CD8-positive, alpha-beta memory T cell (primary cell): ENCODE data around the gene LIPH. TPM values are rescaled to one million over a fixed set of nuclear protein-coding genes. Genes with fewer than 3 reads are reported as not detected.

ENCODE experiments used
- CTCF ChIA-PET: fragments of 350-600 bp; sonication (Branson Sonifier 250); formaldehyde crosslinking; loops from one replicate; lab custom pipeline; 2021; ENCODE audit warnings: antibody characterized with exemption; lab: Charles Lee
- POLR2A ChIA-PET: fragments of 350-600 bp; sonication (Branson Sonifier 250); formaldehyde crosslinking; loops from one replicate; lab custom pipeline; 2021; ENCODE audit warnings: antibody characterized with exemption; lab: Charles Lee
- DNase-seq, 5 donors: peaks; one replicate each; pipeline versions ENCODE4 v3.0.0 to v3.0.0-alpha.2; 2020 to 2022; ENCODE audit warnings: mixed read lengths in 1 of 5
- H3K27ac ChIP-seq: one replicate; pipeline ENCODE4 v1.7.0; 2013; ENCODE audit warnings: low read depth, mild to moderate bottlenecking, low read length, moderate library complexity
- H3K27me3 ChIP-seq: 2 replicates; pipeline ENCODE4 v1.7.0; 2013; ENCODE audit warnings: low read length, mild to moderate bottlenecking; ENCODE audit not compliant: insufficient read depth, poor library complexity, severe bottlenecking
- H3K36me3 ChIP-seq: 2 replicates; pipeline ENCODE4 v1.7.0; 2013; ENCODE audit warnings: mild to moderate bottlenecking, low read length, moderate library complexity; ENCODE audit not compliant: insufficient read depth
- H3K4me1 ChIP-seq: 2 replicates; pipeline ENCODE4 v1.7.0; 2013; ENCODE audit warnings: mild to moderate bottlenecking, low read length, moderate library complexity; ENCODE audit not compliant: insufficient read depth
- H3K4me3 ChIP-seq: 2 replicates; pipeline ENCODE4 v1.7.0; 2013; ENCODE audit warnings: mild to moderate bottlenecking, low read length
- H3K9me3 ChIP-seq: 2 replicates; pipeline ENCODE4 v1.7.0; 2013; ENCODE audit warnings: mild to moderate bottlenecking, low read length
- H3K27ac Mint-ChIP-seq, 8 donors: one replicate each; pipeline ENCODE4 v1.8.0; 2020 to 2021; ENCODE audit warnings: mixed read lengths in 8 of 8, mild to moderate bottlenecking in 6 of 8, inconsistent platforms in 3 of 8, moderate library complexity in 3 of 8
- H3K27me3 Mint-ChIP-seq, 2 donors: one replicate each; pipeline ENCODE4 v1.8.0; 2020 to 2021; ENCODE audit warnings: mixed read lengths in 2 of 2, mild to moderate bottlenecking in 1 of 2, moderate library complexity in 1 of 2
- H3K36me3 Mint-ChIP-seq, 3 donors: one replicate each; pipeline ENCODE4 v1.8.0; 2020 to 2021; ENCODE audit warnings: mixed read lengths in 3 of 3, inconsistent platforms in 1 of 3, mild to moderate bottlenecking in 1 of 3
- H3K4me1 Mint-ChIP-seq, 3 donors: one replicate each; pipeline ENCODE4 v1.8.0; 2020 to 2021; ENCODE audit warnings: mixed read lengths in 3 of 3, inconsistent platforms in 1 of 3, mild to moderate bottlenecking in 1 of 3
- H3K4me3 Mint-ChIP-seq, 7 donors: one replicate each; pipeline ENCODE4 v1.8.0; 2020 to 2021; ENCODE audit warnings: mixed read lengths in 7 of 7, mild to moderate bottlenecking in 6 of 7, moderate library complexity in 4 of 7, inconsistent platforms in 2 of 7
- H3K9me3 Mint-ChIP-seq, 5 donors: one replicate each; pipeline ENCODE4 v1.8.0; 2020 to 2022; ENCODE audit warnings: mixed read lengths in 5 of 5, mild to moderate bottlenecking in 3 of 5, moderate library complexity in 2 of 5, inconsistent platforms in 1 of 5
- polyA plus RNA-seq: library from polyadenylated mRNA; unstranded; fragments of 300-500 nt; fragmentation: Illumina TruSeq; gene quantifications from one replicate; pipeline ENCODE4 v1.2.3, GENCODE V29; 2021
- total RNA-seq, 2 experiments: library from RNA; stranded (reverse); gene quantifications; one replicate each; pipeline ENCODE4 v1.2.3, GENCODE V29; 2021

Gene LIPH
- total and polyA plus RNA-seq, 3 experiments from 2014 or later = not detected

- no peaks in the 10 kb centered on the region for H3K9me3 ChIP-seq
- Mint-ChIP-seq H3K27ac (no peak overlapping the region), H3K36me3 (peaks cover 0 to 10% (median 7%) of the 10 kb centered on the region in 3 donors), H3K4me3 (no peak overlapping the region), H3K4me1 (no peaks in the 10 kb centered on the region), H3K9me3 (no peaks in the 10 kb centered on the region), H3K27me3 (peaks cover 4% of the 10 kb centered on the region in 2 donors)
- ChIA-PET CTCF (no interaction called here), POLR2A (interaction anchor here (0.5 kb wide), 1 partner anchor 741 kb away, joined by 3 read pairs; no protein-coding TSS in a partner anchor)
- H3K27ac ChIP-seq = no peak overlapping the region
- H3K36me3 ChIP-seq = no peaks in the 10 kb centered on the region
- H3K4me1 ChIP-seq = no peaks in the 10 kb centered on the region
- no peak for DNase-seq
- no peak overlapping the region for H3K4me3 ChIP-seq
- no peaks in the 10 kb centered on the region for H3K27me3 ChIP-seq
Measured at GRCh38 chr3:185465471-185465870, 86.9 kb downstream of the LIPH start.

GRCh38 chr3:185460719-185461350, 91.6 kb downstream of the LIPH start:
- no peaks in the 10 kb centered on the region for H3K36me3 ChIP-seq
- H3K27ac ChIP-seq = no peak overlapping the region
- DNase-seq = no peak
- H3K4me3 ChIP-seq = no peak overlapping the region
- ChIA-PET CTCF (interaction anchor here (0.6 to 1.5 kb wide), 3 partner anchors 15 to 153 kb away, joined by 3 read pairs; no protein-coding TSS in a partner anchor), POLR2A (no interaction called here)
- H3K9me3 ChIP-seq = no peaks in the 10 kb centered on the region
- H3K9me3 Mint-ChIP-seq = peaks cover 0 to 3% (median 0%) of the 10 kb centered on the region in 5 donors
- H3K4me1 Mint-ChIP-seq = no peaks in the 10 kb centered on the region
- H3K4me3 Mint-ChIP-seq = no peak overlapping the region
- H3K4me1 ChIP-seq = no peaks in the 10 kb centered on the region
- H3K27me3 Mint-ChIP-seq = peaks cover 4 to 7% of the 10 kb centered on the region in 2 donors
- peaks cover 0 to 5% (median 1%) of the 10 kb centered on the region in 3 donors for H3K36me3 Mint-ChIP-seq
- H3K27ac Mint-ChIP-seq = no peak overlapping the region
- no peaks in the 10 kb centered on the region for H3K27me3 ChIP-seq

- Histone ChIP-seq H3K4me3 (no peak overlapping the region), H3K4me1 (no peaks in the 10 kb centered on the region), H3K27me3 (no peaks in the 10 kb centered on the region), H3K9me3 (no peaks in the 10 kb centered on the region), H3K27ac (no peak overlapping the region), H3K36me3 (no peaks in the 10 kb centered on the region)
- H3K27me3 Mint-ChIP-seq = peaks cover 4% of the 10 kb centered on the region in 2 donors
- H3K4me3 Mint-ChIP-seq = no peak overlapping the region
- no peaks in the 10 kb centered on the region for H3K4me1 Mint-ChIP-seq
- ChIA-PET CTCF (interaction anchor here (0.7 kb wide), 1 partner anchor 152 kb away, joined by 3 read pairs; no protein-coding TSS in a partner anchor), POLR2A (no interaction called here)
- H3K27ac Mint-ChIP-seq = peak overlapping the region in 1 of 8 donors; percentile 39
- peaks cover 0 to 5% (median 0%) of the 10 kb centered on the region in 3 donors for H3K36me3 Mint-ChIP-seq
- peaks cover 0 to 3% (median 0%) of the 10 kb centered on the region in 5 donors for H3K9me3 Mint-ChIP-seq
- no peak for DNase-seq
Measured at GRCh38 chr3:185460309-185460708, 92.1 kb downstream of the LIPH start.

- CTCF ChIA-PET = no interaction called here
- POLR2A ChIA-PET = no interaction called here
- H3K27ac Mint-ChIP-seq = no peak overlapping the region
Measured at GRCh38 chr3:185457376-185457775, 95.0 kb downstream of the LIPH start.

More at GRCh38 chr3:185457376-185457775, 95.0 kb downstream of the LIPH start:
- Histone ChIP-seq H3K9me3 (no peaks in the 10 kb centered on the region), H3K27ac (no peak overlapping the region), H3K4me1 (no peaks in the 10 kb centered on the region), H3K27me3 (no peaks in the 10 kb centered on the region), H3K36me3 (no peaks in the 10 kb centered on the region), H3K4me3 (no peak overlapping the region)
- no peaks in the 10 kb centered on the region for H3K4me1 Mint-ChIP-seq
- no peak overlapping the region for H3K4me3 Mint-ChIP-seq
- H3K27me3 Mint-ChIP-seq = peaks cover 3 to 4% of the 10 kb centered on the region in 2 donors
- DNase-seq = no peak
- H3K36me3 Mint-ChIP-seq = no peaks in the 10 kb centered on the region
- H3K9me3 Mint-ChIP-seq = peaks cover 0 to 3% (median 0%) of the 10 kb centered on the region in 5 donors

Other genes with a start within 250 kb of the LIPH start
- gene MAP3K13, start 189.5 kb downstream of the LIPH start, total RNA-seq = 10 to 100 TPM; 14.1 to 15.2 TPM
- 41.0 TPM for gene MAP3K13, start 189.5 kb downstream of the LIPH start, polyA plus RNA-seq
- 10 to 100 TPM; 19.4 to 19.7 TPM for gene TMEM41A, start 53.6 kb downstream of the LIPH start, total RNA-seq
- 27.4 TPM for gene TMEM41A, start 53.6 kb downstream of the LIPH start, polyA plus RNA-seq
- gene SENP2, start 33.7 kb upstream of the LIPH start, total RNA-seq = 10 to 100 TPM; 41.2 to 41.5 TPM
- gene SENP2, start 33.7 kb upstream of the LIPH start, polyA plus RNA-seq = 15.3 TPM